Activated CD4-positive, alpha-beta T cell treated with anti-CD3 and anti-CD28 coated beads, Interleukin-2, amount 50 U/mL, for 16 hours (primary cell): ENCODE results near the gene POLR3C.
A peak's percentile ranks its signal among the peaks of the same experiment; 100 is the strongest.
"Not testable (repeated sequence)": the region's sequence is repeated elsewhere in the genome, so short reads cannot be mapped to it uniquely, and the experiment has no call there.

Source experiments
- DNase-seq: peaks from one replicate; pipeline ENCODE4 v3.0.0-alpha.2; 2020

POLR3C gene, protein sequence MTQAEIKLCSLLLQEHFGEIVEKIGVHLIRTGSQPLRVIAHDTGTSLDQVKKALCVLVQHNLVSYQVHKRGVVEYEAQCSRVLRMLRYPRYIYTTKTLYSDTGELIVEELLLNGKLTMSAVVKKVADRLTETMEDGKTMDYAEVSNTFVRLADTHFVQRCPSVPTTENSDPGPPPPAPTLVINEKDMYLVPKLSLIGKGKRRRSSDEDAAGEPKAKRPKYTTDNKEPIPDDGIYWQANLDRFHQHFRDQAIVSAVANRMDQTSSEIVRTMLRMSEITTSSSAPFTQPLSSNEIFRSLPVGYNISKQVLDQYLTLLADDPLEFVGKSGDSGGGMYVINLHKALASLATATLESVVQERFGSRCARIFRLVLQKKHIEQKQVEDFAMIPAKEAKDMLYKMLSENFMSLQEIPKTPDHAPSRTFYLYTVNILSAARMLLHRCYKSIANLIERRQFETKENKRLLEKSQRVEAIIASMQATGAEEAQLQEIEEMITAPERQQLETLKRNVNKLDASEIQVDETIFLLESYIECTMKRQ

DNA sequence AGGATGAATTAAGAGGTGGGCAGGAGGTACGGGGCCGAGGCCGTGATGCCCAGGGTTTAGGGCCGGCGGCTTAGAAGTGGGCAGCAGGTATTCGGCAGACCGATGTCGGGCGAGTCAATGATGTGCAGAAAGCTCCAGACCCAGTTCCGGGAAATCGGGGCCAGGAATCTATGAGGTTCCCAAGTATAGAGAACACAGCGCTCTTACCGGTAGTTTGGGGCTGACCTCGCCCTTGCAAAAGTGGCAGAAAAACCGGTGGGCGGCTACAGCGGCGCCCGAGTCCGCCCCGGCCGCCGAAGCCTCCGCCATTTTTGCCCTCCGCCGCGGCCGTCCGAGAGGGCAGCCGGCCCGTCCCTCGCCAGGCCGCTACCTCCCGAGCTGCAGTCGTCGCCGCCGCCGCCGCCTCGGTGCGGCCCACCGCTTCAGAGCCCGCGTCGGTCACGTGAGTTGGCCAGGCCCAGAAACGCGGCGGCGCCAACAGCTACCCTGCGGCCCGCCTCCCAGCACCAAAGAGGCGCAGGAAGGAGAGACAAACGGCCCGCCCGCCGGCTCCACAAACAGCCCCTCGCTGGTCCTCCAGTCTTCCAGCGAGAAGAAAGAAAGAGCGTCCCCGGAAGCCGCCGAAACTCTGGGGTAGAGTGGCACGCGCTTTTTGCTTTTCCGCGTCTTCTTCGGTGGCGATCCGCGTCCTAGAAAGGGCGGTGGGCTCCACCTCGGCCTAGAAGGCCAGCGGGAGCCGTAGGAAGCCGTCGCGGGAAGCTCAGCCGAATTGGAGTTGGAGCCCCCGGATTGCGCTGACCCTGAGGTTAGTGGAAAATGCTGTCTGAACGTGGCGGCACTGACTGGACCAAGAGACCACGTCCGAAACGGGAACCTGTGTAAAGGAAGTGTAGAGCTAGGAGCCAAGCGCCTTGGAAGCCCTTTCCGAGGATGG, at the start of gene POLR3C, which contains the start of gene RNF115:
POLR3C (plus strand) TSS at position 636 of the 934 bp plus-strand sequence. CDS start 1,577 bp downstream, outside the sequence.
RNF115 (minus strand) TSS at position 531 of the 934 bp plus-strand sequence; CDS start at position 309, 222 bp downstream.
- peak; percentile 92 for DNase-seq

GRCh38 chr1:145777357-145778145, 46.4 kb upstream of the POLR3C start:
- DNase-seq: no peak

GRCh38 chr1:145778146-145778540, 45.9 kb upstream of the POLR3C start:
- DNase-seq: no peak

DNA sequence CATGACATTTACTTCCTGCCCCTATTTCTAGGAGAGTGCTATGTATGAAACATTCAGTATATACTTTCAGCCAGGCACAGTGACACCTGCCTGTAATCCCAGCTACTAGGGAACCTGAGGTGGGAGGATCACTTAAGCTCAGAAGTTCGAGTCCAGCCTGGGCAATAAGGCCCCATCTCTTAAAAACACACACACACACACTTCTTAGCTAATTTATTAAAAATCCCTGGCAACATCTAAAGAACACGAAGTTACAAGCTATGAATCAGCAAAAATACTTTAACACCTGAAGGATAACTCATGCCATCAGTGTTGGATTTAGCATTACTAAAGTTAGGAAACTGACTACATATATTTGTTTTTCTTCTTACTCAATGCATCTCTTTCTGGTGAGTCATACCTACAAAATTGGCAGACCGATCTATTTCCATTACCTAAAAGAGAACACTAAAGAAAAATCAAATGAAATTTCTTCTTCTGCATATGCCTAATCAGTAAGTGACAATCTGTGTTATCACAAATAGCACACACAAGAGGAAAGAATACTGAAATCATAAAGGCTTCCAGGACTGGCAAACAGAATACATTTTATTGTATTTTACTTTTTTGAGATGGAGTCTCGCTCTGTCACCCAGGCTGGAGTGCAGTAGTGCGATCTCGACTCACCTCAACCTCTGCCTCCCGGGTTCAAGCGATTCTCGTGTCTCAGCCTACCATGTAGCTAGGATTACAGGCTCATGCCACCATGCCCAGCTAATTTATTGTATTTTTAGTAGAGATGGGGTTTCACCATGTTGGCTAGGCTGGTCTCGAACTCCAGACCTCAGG, 41.5 kb upstream of the POLR3C start:
- DNase-seq: peak; percentile 30

DNA sequence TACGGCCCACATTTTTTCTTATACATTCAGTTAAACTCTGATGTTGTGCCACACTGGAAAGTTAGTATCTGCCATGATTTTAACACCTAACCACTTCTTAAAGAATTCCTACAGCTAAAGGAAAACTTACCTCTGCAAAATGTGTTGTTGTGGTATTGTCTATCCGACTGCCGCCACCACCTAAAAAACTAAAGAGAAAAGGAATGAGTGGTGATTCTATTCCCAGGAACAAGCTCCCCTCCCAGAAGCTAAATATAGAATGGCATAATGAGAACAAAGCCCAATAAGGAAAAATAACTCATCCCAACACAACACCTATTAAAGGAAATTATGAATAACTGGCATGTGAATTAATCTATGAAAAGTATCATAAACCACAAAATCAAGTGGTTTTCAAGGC, 39.6 kb upstream of the POLR3C start:
- DNase-seq: no peak

DNA sequence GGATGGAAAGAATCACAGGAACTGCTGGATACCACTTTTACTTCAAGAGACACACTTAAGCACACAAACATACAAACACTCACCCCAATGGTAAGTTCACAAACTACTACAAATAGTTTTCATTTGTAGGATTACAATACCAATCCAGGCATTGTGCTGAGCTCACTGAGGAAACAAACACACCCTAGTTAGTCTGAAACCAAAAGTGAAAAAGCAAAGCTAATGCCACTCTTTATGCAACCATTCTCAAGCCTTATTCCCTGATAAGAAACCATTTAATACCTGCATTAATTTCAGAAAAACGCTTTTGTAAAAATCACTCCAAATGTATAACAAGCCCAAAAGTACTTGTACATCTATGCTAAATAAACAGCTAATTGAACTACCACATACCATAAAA, 38.5 kb upstream of the POLR3C start:
- DNase-seq: peak; percentile 8

DNA sequence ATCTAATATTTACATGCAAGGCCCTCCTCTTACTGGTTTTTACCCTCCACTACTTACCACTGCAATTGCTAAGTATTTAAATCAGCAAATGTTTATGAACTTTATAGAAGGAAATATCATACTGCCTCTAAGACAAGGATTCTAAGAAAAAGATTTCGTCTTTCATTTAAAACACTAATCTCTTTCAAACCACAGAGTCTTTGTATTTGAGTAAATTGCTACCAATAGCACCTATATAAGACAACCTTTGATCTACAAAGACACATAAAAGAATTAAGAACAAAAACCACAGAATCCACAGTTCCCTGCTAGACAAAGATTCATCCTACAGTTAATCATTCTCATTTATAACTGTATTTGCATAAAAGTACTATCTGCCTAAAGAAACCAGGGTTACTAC, 37.7 kb upstream of the POLR3C start:
- peak; percentile 6 for DNase-seq

- DNase-seq: no peak
Observed at GRCh38 chr1:145788580-145788979, 35.4 kb upstream of the POLR3C start.

DNA sequence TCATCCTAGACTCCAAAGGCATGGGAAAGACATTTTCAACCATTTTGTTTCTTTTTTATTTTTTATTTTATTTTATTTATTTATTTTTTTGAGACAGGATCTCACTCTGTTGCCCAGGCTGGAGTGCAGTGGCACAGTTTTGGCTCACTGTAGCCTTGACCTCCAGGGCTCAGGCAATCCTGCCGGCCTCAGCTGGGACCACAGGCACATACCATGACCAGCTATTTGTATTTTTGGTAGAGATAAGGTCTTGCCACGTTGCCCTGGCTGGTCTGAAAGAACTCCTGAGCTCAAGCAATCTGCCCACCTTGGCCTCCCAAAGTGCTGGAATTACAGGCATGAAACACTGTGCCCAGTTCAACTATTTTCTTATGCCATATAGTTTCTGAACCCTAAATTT, 32.1 kb upstream of the POLR3C start:
- DNase-seq: not testable (repeated sequence)

DNA sequence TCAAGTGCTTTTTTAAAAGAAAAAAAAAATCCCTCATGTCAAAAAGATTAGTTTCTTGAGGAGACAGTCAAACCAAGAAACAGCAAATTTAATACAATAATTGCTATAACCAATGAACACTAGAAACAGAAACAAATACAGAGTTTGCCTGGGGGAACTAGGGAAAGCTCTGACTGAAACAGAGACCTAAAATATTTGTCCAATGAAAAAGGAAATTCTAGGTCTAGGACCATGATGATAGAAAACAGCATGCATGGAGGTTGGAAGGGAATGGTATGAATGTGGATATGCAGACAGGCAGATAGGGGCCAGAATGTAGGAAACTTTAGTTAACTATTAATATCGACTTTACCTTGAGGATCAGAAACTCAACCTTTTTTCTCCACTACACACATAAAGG, 31.5 kb upstream of the POLR3C start:
- no peak for DNase-seq

DNA sequence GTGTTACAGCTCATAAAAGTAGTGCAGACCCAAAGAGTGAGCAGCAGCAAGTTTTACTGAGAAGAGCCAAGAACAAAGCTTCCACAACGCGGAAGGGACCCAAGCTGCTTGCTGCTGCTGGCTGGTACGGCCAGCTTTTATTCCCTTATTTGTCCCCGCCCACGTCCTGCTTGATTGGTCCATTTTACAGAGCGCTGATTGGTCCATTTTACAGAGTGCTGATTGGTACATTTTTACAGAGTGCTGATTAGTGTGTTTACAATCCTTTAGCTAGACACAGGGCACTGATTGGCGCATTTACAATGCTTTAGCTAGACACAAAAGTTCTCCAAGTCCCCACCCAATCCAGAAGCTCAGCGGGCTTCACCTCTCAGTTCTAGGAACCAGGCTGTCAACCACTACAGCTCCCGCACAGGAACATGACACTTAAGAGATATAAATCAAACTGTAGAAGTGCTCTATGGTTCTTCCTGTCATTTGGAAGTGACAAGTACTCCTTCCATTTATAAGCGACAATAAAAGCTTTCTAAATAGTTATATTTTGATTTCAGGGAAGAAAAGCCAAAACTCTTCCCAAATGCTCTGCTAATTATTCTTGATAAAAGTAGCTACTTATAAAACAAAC, 28.6 kb upstream of the POLR3C start:
- DNase-seq: no peak

- no peak for DNase-seq
Observed at GRCh38 chr1:145796753-145797152, 27.2 kb upstream of the POLR3C start.

- no peak for DNase-seq
Observed at GRCh38 chr1:145799806-145800205, 24.2 kb upstream of the POLR3C start.

- no peak for DNase-seq
Observed at GRCh38 chr1:145804235-145805045, 19.6 kb upstream of the POLR3C start.

- DNase-seq: no peak
Observed at GRCh38 chr1:145805057-145805456, 18.9 kb upstream of the POLR3C start.

DNA sequence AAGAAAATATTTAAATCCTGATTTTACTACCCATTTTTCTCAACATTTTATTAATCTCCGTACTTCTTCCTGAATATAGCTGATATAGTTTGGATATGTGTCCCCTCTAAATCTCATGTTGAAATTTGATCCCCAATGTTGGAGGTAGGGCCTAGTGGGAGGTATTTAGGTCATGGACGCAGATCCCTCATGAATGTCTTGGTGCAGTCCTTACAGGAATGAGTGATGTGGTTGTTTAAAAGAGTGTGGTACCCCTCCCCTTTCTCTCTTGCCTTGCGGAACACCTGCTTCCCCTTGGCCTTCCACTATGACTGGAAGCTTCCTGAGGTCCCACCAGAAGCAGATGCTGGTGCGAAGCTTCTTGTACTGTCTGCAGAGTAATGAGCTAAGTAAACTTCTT, 17.6 kb upstream of the POLR3C start:
- DNase-seq: no peak

DNA sequence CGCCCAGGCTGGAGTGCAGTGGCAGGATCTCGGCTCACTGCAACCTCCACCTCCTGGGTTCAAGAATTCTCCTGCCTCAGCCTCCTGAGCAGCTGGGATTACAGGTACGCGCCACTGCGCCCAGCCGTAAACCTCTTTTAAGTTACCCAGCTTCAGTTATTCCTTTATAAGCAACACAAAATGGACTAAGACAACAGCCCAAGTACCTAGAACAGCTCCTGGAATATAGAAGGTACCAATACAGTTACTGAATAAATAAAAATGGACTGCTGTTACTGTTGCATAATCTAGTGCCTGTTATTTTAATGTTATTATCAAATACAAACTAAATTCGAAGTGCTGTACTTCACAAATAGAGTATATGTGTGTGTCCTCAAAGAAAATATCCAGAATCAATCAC, 17.2 kb upstream of the POLR3C start:
- no peak for DNase-seq

DNA sequence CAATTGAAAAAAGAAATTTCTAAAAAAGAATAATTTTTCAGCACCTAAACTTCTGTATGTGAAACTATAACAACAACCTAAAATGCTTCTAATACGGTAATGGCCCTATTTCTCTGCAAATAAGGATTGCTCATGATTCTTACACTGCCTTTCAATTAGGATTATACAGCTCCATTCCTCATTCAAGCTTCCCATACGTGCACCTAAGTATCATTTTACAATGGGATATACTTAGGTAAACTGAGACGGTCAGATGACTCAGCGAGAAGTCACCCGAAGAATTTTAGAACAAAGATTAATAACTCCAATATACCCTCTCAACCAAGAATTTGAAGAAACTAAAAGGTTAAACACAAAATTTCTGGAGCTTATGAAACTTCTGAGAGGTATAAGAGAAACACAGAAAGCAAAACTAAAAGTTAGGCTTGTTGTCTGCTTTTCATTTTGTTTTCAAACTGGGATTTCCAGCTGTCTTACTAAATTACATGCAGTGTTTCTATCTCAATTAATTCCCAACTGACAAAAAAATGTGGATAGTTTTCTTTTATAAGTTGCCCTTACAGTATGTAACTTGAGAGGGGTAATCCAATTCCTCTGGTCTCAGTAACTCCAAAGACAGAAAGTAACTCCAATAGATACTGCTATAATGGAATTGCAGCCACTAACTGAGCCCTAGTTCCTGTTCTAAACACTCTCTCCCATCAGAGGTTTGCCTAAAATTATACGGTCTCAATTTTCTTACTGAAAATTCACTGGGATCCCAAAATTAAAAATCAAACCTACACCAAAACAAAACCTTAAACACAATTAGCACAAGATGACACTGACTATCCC, 10.8 kb upstream of the POLR3C start:
- DNase-seq: not testable (repeated sequence)

DNA sequence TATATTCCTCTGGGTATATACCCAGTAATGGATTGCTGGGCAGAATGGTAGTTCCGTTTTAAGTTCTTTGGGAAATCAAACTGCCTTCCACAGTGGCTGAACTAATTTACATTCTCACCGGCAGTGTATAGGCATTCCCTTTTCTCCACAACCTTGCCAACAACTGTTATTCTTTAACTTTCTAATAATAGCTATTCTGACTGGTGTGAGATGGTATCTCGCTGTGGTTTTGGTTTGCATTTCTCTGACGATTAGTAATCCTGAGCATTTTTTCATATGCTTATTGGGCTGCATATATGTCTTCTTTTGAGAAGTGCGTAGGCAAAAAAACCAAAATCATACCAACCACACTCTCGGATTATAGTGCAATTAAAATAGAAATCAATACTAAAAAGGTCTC, 5.9 kb upstream of the POLR3C start:
- DNase-seq: not testable (repeated sequence)
